Aorta (tissue), 5 donors: Measurements from ENCODE around the gene NRARP. TPM values are rescaled to one million over a fixed set of nuclear protein-coding genes. Genes with fewer than 3 reads are reported as not detected.

Source experiments
- ATAC-seq: fragments of 200-7000 bp; cut with Tn5 transposase; one replicate; pipeline ENCODE4 v1.9.1; 2022; ENCODE audit warnings: moderate library complexity; ENCODE audit not compliant: low FRiP score
- DNase-seq, 2 donors: peaks; one replicate each; pipeline ENCODE4 v3.0.0-alpha.2; 2020
- H3K27ac ChIP-seq, 2 donors: one replicate each; pipeline ENCODE4 v1.5.1; 2013; ENCODE audit warnings: low read length in 2 of 2, mild to moderate bottlenecking in 2 of 2, moderate library complexity in 2 of 2, control low read depth in 1 of 2, inconsistent platforms in 1 of 2, low read depth in 1 of 2
- H3K27me3 ChIP-seq, 2 donors: one replicate each; pipeline ENCODE4 v1.6.1; 2013; ENCODE audit warnings: control low read depth in 1 of 2, low read length in 1 of 2, mild to moderate bottlenecking in 1 of 2, moderate library complexity in 1 of 2; ENCODE audit not compliant: insufficient read depth in 2 of 2, control insufficient read depth in 1 of 2
- H3K36me3 ChIP-seq, 2 donors: one replicate each; pipeline ENCODE4 v1.6.1; 2013; ENCODE audit warnings: control low read depth in 1 of 2, low read length in 1 of 2, mild to moderate bottlenecking in 1 of 2; ENCODE audit not compliant: insufficient read depth in 2 of 2, control insufficient read depth in 1 of 2
- H3K4me1 ChIP-seq, 2 donors: one replicate each; pipeline ENCODE4 v1.6.1; 2013; ENCODE audit warnings: low read length in 2 of 2, control low read depth in 1 of 2, mild to moderate bottlenecking in 1 of 2, moderate library complexity in 1 of 2; ENCODE audit not compliant: insufficient read depth in 2 of 2, control insufficient read depth in 1 of 2
- H3K4me3 ChIP-seq, 2 donors: one replicate each; pipeline ENCODE4 v1.5.1; 2013; ENCODE audit warnings: low read length in 2 of 2, control low read depth in 1 of 2, mild to moderate bottlenecking in 1 of 2
- H3K9me3 ChIP-seq: one replicate; pipeline ENCODE4 v1.6.1; 2013; ENCODE audit warnings: mild to moderate bottlenecking, low read length; ENCODE audit not compliant: control insufficient read depth
- WGBS, 2 donors: extraction: QIAGEN DNeasy Blood & Tissue Kit; methylation state at CpG; one replicate each; pipeline ENCODE4 v1.1.7; 2013; 5-methylcytosine and 5-hydroxymethylcytosine counted together
- intact Hi-C, 2 donors: fragments of 100-400 bp; cut with DNase I; formaldehyde crosslinking; loops; one replicate each; pipeline versions ENCODE4 v1.14.2 to v1.15.0; 2022
- polyA plus RNA-seq, 2 donors: library from polyadenylated mRNA; stranded (reverse); fragments of 200-250 nt; gene quantifications; one replicate each; pipeline ENCODE4 v1.2.3, GENCODE V29; 2013
- total RNA-seq, 2 donors: library from RNA; stranded (reverse); fragmentation: NEBNext Ultra II Directional; extraction: Animal tissue kit (Norgen Biotek cat#: 25700); gene quantifications; one replicate each; pipeline ENCODE4 v1.2.1, GENCODE V29; 2021
- donor health status: healthy with polysubstance abuse.
- donor health status: Bipolar disorder and iron deficiency.
- donor health status: DM: no; HTN: no; CAD: no.
- donor health status: DM: no; HTN: no; CAD: no.
- donor health status: DM: yes; HTN: yes; CAD: no.

Gene NRARP
- total and polyA plus RNA-seq, 4 donors: 0.50 to 26.6 (median 7.1) TPM

- Histone ChIP-seq H3K27ac (no peak overlapping the region), H3K36me3 (no peaks in the 10 kb centered on the region), H3K4me3 (peak overlapping the region in 1 of 2 donors; percentile 32), H3K9me3 (no peaks in the 10 kb centered on the region), H3K4me1 (no peaks in the 10 kb centered on the region), H3K27me3 (no peaks in the 10 kb centered on the region)
- no peak for ATAC-seq
- 0 to 1% methylated on average over 92 to 115 of the region's 115 CpGs for WGBS, 2 donors
- DNase-seq: peak; percentile 51 to 80
- intact Hi-C loops: no loop called here
Observed at GRCh38 chr9:137301081-137301947, 757 bp downstream of the NRARP start.

DNA sequence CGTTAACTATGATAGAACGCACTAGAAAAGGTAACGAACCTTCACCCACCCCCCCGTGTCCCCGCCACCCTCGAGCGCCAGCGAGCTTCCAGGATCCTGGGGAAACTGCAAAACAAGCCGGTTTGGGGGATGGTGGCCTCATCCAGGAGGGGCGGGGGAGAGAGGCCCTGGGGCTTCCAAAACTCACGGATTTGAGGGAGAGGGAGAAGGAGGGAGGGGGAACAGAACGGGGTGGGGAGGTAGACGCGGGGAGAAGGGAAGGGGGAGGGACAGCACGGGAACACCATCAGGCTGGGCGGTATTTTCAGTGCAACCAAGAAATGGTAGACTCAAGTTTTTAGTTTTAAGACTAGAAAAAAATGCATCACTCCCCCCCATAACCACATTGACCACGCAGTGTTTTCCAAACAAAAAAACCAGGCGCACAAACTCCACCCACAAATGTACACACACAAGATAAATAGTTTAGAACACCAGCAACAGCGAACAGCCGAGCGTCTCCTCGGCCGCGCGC is 1.4 kb downstream of the NRARP start:
- ATAC-seq (no peak), DNase-seq (peak in 1 of 2 donors; percentile 34)
- H3K4me3 ChIP-seq: no peak overlapping the region
- H3K36me3 ChIP-seq: no peaks in the 10 kb centered on the region
- no peaks in the 10 kb centered on the region for H3K4me1 ChIP-seq
- H3K9me3 ChIP-seq: no peaks in the 10 kb centered on the region
- 4% methylated on average over 25 of the region's 25 CpGs for WGBS, 2 donors
- intact Hi-C loops: no loop called here
- no peaks in the 10 kb centered on the region for H3K27me3 ChIP-seq
- no peak overlapping the region for H3K27ac ChIP-seq

- Histone ChIP-seq H3K4me1 (no peaks in the 10 kb centered on the region), H3K27me3 (no peaks in the 10 kb centered on the region), H3K4me3 (no peak overlapping the region), H3K27ac (no peak overlapping the region), H3K9me3 (no peaks in the 10 kb centered on the region), H3K36me3 (no peaks in the 10 kb centered on the region)
- ATAC-seq: no peak
- WGBS, 2 donors: 37 to 46% methylated on average over 16 of the region's 16 CpGs
- intact Hi-C loops: loop anchor here in 1 of 2 donors (10.0 kb wide), 1 partner anchor 105 kb away; no protein-coding TSS in a partner anchor
- no peak for DNase-seq
Observed at GRCh38 chr9:137299938-137300337, 2.1 kb downstream of the NRARP start.

GRCh38 chr9:137299203-137299565 is 2.9 kb downstream of the NRARP start:
- H3K4me3 ChIP-seq: no peak overlapping the region

GRCh38 chr9:137298401-137299202 is 3.5 kb downstream of the NRARP start:
- Histone ChIP-seq H3K27me3 (no peaks in the 10 kb centered on the region), H3K36me3 (no peaks in the 10 kb centered on the region), H3K4me1 (no peaks in the 10 kb centered on the region), H3K9me3 (peaks cover 3% of the 10 kb centered on the region), H3K27ac (no peak overlapping the region), H3K4me3 (no peak overlapping the region)
- ATAC-seq: no peak
- intact Hi-C loops: loop anchor here in 1 of 2 donors (10.0 kb wide), 1 partner anchor 106 kb away; no protein-coding TSS in a partner anchor
- 40 to 55% methylated on average over 24 of the region's 24 CpGs for WGBS, 2 donors
- no peak for DNase-seq

More at GRCh38 chr9:137299203-137299565, 2.9 kb downstream of the NRARP start:
- DNase-seq: no peak
- no peak for ATAC-seq
- intact Hi-C loops: loop anchor here in 1 of 2 donors (10.0 kb wide), 1 partner anchor 106 kb away; no protein-coding TSS in a partner anchor
- Histone ChIP-seq H3K27me3 (no peaks in the 10 kb centered on the region), H3K9me3 (peaks cover 2% of the 10 kb centered on the region), H3K36me3 (no peaks in the 10 kb centered on the region), H3K4me1 (no peaks in the 10 kb centered on the region), H3K27ac (no peak overlapping the region)
- 47 to 67% methylated on average over 10 of the region's 10 CpGs for WGBS, 2 donors

GRCh38 chr9:137297966-137298365 is 4.1 kb downstream of the NRARP start:
- DNase-seq (no peak), ATAC-seq (no peak)
- WGBS, 2 donors: 79 to 84% methylated on average over 7 of the region's 7 CpGs
- intact Hi-C loops: loop anchor here in 1 of 2 donors (10.0 kb wide), 1 partner anchor 107 kb away; no protein-coding TSS in a partner anchor
- no peak overlapping the region for H3K4me3 ChIP-seq
- no peaks in the 10 kb centered on the region for H3K4me1 ChIP-seq
- peaks cover 3% of the 10 kb centered on the region for H3K9me3 ChIP-seq
- no peaks in the 10 kb centered on the region for H3K27me3 ChIP-seq
- no peaks in the 10 kb centered on the region for H3K36me3 ChIP-seq
- H3K27ac ChIP-seq: no peak overlapping the region

GRCh38 chr9:137296670-137297664 is 5.1 kb downstream of the NRARP start:
- Histone ChIP-seq H3K27ac (no peak overlapping the region), H3K4me3 (no peak overlapping the region), H3K4me1 (no peaks in the 10 kb centered on the region), H3K9me3 (peaks cover 3% of the 10 kb centered on the region), H3K27me3 (no peaks in the 10 kb centered on the region), H3K36me3 (no peaks in the 10 kb centered on the region)
- intact Hi-C loops: loop anchor here in 1 of 2 donors (10.0 kb wide), 1 partner anchor 108 kb away; no protein-coding TSS in a partner anchor
- ATAC-seq (peak; percentile 22), DNase-seq (no peak)
- WGBS, 2 donors: 67 to 73% methylated on average over 24 of the region's 24 CpGs
